HG02938 (cell line): ENCODE data around the gene AHCTF1.
"Not testable (repeated sequence)": the region's sequence is repeated elsewhere in the genome, so short reads cannot be mapped to it uniquely, and the experiment has no call there.

Experiments
- ATAC-seq: cut with Tn5 transposase; IDR thresholded peaks from one replicate; pipeline ENCODE4 v1.9.1; 2021; ENCODE audit warnings: mild to moderate bottlenecking, moderate library complexity; ENCODE audit not compliant: unreplicated experiment

The AHCTF1 gene

GRCh38 chr1:246919902-246920301 lies 11.8 kb downstream of the AHCTF1 start:
- ATAC-seq, result no peak

GRCh38 chr1:246916026-246916923 lies 15.5 kb downstream of the AHCTF1 start:
- not testable (repeated sequence) for ATAC-seq

- peak; percentile 71 for ATAC-seq
Observed at GRCh38 chr1:246907472-246907871, 24.3 kb downstream of the AHCTF1 start.

DNA sequence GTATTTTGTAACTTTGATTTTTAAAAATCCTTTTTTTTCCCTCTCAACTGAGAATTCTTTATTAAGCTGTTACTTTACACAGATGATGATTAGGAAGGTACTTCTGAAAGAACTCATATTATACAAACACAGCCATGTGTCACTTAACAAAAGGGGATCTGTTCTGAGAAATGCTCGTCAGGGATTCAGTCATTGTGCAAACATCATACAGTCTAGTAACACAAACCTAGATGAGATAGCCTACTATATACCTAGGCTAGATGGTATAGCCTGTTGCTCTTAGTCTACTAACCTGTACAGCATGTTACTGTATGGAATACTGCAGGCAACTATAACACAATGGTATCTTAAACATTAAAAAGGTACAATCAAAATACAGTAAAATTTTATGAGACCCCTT lies 24.9 kb downstream of the AHCTF1 start:
- no peak for ATAC-seq

DNA sequence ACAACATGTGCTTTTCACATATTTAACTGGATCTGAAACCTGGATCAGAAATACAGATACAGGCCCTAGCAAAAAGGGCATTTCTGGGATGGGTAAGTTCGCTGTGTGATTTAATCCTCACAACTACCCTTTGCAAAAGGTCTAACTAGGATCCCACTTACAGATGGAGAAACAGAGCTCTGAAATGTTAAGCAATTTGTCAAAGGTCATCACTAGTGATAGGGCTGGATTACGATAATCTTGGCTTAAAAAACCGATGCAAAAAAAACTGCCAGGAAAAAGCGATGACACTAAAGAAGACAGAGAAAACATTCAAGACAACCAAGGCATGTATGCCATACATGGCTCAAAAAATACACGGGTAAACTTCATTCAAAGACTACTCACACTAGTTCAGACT lies 29.9 kb downstream of the AHCTF1 start:
- no peak for ATAC-seq

- ATAC-seq, result no peak
Observed at GRCh38 chr1:246897302-246897701, 34.4 kb downstream of the AHCTF1 start.

DNA sequence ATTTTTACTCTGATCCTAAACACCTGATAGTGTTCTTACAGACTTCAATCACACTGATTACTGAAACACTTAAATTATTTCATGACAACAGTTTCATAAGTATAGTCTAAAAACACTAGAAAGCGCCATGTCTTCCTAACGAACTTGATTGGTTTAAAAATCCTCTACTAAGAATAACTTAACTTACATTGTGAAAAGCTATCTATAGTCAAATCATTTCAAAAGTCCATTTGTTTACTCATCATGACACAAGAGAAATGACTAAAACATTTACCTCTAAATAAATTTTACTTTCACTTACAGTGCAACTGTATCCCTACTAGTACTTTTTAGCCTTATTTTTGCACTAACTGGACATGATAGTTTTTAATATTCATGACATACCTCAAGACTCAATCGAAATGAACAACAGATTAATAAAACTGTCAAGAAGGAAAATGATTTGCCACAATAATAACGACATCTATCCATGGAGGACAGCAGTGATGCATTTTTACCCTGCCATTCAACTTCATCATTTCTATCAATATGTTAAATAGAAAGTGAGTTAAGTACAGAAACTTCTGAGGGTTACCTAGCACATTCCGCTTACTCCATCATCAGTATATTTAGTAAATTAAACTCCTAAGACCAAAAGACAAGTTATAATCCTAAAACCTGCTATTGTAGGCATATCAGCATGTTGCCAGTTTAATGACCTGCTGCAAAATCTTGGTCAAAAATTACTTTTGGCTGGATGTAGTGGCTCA lies 38.4 kb downstream of the AHCTF1 start:
- no peak for ATAC-seq

GRCh38 chr1:246891105-246891504 lies 40.6 kb downstream of the AHCTF1 start:
- ATAC-seq, result no peak

- ATAC-seq, result no peak
Observed at GRCh38 chr1:246888522-246888921, 43.2 kb downstream of the AHCTF1 start.

DNA sequence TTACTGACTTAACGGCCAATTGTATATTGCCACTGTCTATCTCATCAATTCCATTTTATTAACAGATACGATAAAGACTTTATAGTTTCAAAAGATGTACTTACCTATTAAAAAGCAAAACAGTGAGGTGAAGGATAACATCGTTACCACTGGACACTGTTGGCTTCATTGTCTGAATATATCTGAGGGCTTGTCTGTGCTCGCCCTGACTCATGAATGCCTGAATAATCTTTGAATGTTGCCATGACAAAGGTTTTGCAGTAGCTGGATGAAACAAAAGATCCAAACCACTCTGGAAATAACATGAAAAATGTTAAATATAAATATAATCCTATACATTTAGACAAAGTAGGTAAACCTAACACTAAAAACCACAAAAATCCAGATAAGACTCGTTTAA lies 46.4 kb downstream of the AHCTF1 start:
- ATAC-seq, result not testable (repeated sequence)

GRCh38 chr1:246878551-246878950 lies 53.2 kb downstream of the AHCTF1 start:
- no peak for ATAC-seq

GRCh38 chr1:246876431-246876830 lies 55.3 kb downstream of the AHCTF1 start:
- ATAC-seq, result no peak

GRCh38 chr1:246875041-246876026 lies 56.4 kb downstream of the AHCTF1 start:
- ATAC-seq, result peak; percentile 80

DNA sequence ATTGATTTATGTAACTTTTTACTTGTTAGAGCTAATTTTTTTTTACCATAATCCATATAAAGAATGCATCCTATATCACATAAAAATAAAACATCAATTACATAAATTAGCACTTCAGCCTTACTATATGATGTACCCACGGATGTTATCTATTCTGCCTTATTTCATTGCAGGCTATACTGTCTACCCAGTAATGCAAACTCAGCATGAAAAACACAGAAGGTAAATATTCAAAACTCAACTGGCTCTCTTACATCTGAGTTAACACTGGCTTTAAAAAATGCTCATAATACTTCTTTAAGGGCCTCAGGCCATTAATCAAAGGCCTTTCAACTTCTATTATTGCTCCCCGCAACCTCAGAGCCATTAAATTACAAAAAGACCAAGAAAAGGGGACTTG lies 65.8 kb downstream of the AHCTF1 start:
- no peak for ATAC-seq

- not testable (repeated sequence) for ATAC-seq
Observed at GRCh38 chr1:246863791-246864190, 68.0 kb downstream of the AHCTF1 start.

DNA sequence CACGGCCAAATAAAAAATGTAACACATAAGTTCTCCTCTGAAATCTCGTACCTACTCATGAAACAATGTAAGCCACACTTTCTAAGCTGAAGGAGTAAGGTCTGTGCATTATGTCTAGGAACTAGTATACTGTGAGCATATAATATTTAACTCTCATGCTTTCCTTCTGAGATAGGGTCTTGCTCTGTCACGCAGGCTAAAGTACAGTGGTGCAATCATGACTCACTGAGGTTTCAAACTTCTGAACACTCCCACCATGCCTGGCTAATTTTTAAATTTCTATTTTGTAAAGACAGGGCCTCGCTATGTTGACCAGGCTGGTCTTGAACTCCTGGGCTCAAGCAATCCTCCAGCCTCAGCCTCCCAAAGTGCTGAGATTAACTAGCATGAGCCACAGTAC lies 71.3 kb downstream of the AHCTF1 start:
- no peak for ATAC-seq

- ATAC-seq, result no peak
Observed at GRCh38 chr1:246856371-246856770, 75.4 kb downstream of the AHCTF1 start.

- not testable (repeated sequence) for ATAC-seq
Observed at GRCh38 chr1:246850640-246851039, 81.1 kb downstream of the AHCTF1 start.

DNA sequence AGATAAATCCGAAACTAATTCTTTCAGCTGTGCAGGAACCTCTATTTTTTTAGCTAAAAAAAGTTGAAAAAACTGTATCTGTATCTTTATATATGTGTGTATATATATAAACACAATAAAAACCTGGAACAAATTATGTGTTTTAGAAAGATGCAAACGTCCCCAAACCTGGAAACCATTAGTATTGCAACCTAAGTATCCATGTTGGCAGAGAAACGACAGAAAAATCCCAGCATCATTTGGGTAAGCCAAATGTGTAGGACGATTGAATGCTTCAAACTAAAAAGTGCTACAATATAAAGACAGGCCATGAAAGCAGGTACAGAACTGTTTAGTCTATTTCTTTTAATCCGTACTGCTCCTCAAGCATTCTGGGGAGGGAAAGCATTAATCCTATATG lies 87.9 kb downstream of the AHCTF1 start:
- ATAC-seq, result no peak

GRCh38 chr1:246840761-246841160 lies 91.0 kb downstream of the AHCTF1 start:
- ATAC-seq, result not testable (repeated sequence)

GRCh38 chr1:246838118-246838456 lies 93.7 kb downstream of the AHCTF1 start:
- ATAC-seq, result no peak
